Smooth muscle cell of the coronary artery (primary cell): ENCODE results near the gene USP17L11. TPM values are rescaled to one million over a fixed set of nuclear protein-coding genes. Genes with fewer than 3 reads are reported as not detected.

Experiments used
- total RNA-seq: library from RNA; depleted of rRNA; stranded (reverse); fragments of >200 nt; gene quantifications from 2 replicates; pipeline ENCODE4 v1.2.3, GENCODE V29; 2014; ENCODE audit warnings: low replicate concordance

USP17L11 gene, protein sequence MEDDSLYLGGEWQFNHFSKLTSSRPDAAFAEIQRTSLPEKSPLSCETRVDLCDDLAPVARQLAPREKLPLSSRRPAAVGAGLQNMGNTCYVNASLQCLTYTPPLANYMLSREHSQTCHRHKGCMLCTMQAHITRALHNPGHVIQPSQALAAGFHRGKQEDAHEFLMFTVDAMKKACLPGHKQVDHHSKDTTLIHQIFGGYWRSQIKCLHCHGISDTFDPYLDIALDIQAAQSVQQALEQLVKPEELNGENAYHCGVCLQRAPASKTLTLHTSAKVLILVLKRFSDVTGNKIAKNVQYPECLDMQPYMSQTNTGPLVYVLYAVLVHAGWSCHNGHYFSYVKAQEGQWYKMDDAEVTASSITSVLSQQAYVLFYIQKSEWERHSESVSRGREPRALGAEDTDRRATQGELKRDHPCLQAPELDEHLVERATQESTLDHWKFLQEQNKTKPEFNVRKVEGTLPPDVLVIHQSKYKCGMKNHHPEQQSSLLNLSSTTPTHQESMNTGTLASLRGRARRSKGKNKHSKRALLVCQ
- total RNA-seq: not detected in 2 replicates

DNA sequence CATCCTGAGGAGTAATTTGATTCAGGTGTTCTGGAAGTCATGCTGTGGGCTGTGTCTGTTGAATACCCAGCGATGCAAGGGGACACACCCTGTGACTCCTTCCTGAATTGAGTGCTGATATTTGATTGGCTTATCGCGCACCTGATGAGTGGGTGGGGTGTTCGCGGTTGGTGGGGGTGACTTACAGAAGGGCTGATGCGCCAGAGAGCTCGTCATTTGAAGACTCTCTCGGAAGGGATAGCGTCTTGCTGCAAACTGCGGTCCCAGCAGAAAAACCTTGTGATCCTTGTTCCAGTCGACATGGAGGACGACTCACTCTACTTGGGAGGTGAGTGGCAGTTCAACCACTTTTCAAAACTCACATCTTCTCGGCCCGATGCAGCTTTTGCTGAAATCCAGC lies at the start of gene USP17L11:
Gene USP17L11, plus strand, starts transcription at position 301 of the 400 bp plus-strand sequence. Its CDS starts 0 bp downstream, at position 301.

DNA sequence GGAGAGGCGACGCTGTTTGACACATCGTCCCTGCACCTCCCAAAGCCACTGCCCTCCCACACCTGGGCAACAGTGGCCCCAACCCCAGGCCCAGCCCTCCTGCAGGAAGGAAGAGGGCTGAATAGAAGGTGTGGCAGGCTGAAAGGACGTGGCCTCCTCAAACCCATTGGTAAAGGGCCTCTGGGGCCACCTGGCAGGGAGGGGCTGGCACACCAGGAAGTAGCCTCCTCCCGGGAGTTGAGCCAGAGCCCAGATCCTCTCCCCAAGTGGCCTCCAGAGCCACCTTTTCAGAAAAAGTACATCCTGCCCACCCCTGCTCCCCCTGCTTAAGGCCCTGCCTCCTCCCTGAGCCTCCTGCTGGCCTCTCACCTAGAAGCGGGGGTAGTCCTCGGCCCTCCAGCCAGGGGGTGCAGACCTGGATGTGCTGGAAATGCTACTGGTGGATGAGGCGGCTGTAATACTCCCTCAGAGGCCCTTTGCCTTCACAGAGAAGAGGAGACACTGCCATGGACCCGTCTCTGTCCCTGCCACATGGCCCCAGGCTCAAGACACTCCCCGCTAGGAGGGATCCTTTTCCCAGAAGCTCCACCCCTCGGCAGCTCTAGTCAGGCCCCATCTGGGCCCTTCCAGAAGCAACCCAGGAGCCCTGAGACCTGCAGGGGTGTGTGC lies 45.3 kb upstream of the USP17L11 start, which contains the start of gene FAM90A26:
Gene FAM90A26, plus strand, starts transcription at position 619 of the 669 bp plus-strand sequence. CDS start 2,764 bp downstream, outside the sequence.

DNA sequence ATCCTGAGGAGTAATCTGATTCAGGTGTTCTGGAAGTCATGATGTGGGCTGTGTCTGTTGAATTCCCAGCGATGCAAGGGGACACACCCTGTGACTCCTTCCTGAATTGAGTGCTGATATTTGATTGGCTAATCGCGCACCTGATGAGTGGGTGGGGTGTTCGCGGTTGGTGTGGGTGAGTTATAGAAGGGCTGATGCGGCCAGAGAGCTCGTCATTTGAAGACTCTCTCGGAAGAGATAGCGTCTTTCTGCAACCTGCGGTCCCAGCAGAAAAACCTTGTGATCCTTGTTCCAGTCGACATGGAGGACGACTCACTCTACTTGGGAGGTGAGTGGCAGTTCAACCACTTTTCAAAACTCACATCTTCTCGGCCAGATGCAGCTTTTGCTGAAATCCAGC lies 4.8 kb upstream of the USP17L11 start, which contains the start of gene USP17L10:
Gene USP17L10, plus strand, starts transcription at position 301 of the 400 bp plus-strand sequence. Its CDS starts 0 bp downstream, at position 301.

DNA sequence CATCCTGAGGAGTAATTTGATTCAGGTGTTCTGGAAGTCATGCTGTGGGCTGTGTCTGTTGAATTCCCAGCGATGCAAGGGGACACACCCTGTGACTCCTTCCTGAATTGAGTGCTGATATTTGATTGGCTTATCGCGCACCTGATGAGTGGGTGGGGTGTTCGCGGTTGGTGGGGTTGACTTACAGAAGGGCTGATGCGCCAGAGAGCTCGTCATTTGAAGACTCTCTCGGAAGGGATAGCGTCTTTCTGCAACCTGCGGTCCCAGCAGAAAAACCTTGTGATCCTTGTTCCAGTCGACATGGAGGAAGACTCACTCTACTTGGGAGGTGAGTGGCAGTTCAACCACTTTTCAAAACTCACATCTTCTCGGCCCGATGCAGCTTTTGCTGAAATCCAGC lies 4.6 kb downstream of the USP17L11 start, which contains the start of gene USP17L12:
Gene USP17L12, plus strand, starts transcription at position 301 of the 400 bp plus-strand sequence. Its CDS starts 0 bp downstream, at position 301.

DNA sequence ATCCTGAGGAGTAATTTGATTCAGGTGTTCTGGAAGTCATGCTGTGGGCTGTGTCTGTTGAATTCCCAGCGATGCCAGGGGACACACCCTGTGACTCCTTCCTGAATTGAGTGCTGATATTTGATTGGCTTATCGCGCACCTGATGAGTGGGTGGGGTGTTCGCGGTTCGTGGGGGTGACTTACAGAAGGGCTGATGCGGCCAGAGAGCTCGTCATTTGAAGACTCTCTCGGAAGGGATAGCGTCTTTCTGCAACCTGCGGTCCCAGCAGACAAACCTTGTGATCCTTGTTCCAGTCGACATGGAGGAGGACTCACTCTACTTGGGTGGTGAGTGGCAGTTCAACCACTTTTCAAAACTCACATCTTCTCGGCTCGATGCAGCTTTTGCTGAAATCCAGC lies 9.4 kb downstream of the USP17L11 start, which contains the start of gene USP17L13:
Gene USP17L13, plus strand, starts transcription at position 301 of the 400 bp plus-strand sequence. Its CDS starts 0 bp downstream, at position 301.

DNA sequence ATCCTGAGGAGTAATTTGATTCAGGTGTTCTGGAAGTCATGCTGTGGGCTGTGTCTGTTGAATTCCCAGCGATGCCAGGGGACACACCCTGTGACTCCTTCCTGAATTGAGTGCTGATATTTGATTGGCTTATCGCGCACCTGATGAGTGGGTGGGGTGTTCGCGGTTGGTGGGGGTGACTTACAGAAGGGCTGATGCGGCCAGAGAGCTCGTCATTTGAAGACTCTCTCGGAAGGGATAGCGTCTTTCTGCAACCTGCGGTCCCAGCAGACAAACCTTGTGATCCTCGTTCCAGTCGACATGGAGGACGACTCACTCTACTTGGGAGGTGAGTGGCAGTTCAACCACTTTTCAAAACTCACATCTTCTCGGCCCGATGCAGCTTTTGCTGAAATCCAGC lies 18.9 kb downstream of the USP17L11 start, which contains the start of gene USP17L15:
Gene USP17L15, plus strand, starts transcription at position 301 of the 400 bp plus-strand sequence. Its CDS starts 0 bp downstream, at position 301.

DNA sequence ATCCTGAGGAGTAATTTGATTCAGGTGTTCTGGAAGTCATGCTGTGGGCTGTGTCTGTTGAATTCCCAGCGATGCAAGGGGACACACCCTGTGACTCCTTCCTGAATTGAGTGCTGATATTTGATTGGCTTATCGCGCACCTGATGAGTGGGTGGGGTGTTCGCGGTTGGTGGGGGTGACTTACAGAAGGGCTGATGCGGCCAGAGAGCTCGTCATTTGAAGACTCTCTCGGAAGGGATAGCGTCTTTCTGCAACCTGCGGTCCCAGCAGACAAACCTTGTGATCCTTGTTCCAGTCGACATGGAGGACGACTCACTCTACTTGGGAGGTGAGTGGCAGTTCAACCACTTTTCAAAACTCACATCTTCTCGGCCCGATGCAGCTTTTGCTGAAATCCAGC lies 28.4 kb downstream of the USP17L11 start, which contains the start of gene USP17L17:
Gene USP17L17, plus strand, starts transcription at position 301 of the 400 bp plus-strand sequence. Its CDS starts 0 bp downstream, at position 301.

DNA sequence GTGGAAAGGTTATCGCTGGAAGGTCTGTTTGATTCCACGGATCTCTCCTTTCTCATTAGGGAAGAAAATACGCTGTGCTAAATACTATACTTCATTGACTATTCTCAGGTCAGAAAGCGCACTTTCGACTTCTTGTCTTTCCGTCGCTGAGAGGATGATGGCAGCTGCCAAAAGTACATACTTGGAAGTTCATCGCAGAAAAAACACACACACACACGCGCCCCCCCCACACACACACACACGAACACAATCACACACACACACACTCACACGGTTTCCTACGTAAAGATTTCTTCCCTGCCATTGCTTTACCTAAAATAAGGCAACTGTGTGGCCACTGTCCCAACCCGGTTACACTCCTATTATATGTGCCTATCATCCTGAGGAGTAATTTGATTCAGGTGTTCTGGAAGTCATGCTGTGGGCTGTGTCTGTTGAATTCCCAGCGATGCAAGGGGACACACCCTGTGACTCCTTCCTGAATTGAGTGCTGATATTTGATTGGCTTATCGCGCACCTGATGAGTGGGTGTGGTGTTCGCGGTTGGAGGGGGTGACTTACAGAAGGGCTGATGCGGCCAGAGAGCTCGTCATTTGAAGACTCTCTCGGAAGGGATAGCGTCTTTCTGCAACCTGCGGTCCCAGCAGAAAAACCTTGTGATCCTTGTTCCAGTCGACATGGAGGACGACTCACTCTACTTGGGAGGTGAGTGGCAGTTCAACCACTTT lies 32.9 kb downstream of the USP17L11 start, which contains the start of gene USP17L18:
Gene USP17L18, plus strand, starts transcription at position 678 of the 728 bp plus-strand sequence. Its CDS starts 0 bp downstream, at position 678.

DNA sequence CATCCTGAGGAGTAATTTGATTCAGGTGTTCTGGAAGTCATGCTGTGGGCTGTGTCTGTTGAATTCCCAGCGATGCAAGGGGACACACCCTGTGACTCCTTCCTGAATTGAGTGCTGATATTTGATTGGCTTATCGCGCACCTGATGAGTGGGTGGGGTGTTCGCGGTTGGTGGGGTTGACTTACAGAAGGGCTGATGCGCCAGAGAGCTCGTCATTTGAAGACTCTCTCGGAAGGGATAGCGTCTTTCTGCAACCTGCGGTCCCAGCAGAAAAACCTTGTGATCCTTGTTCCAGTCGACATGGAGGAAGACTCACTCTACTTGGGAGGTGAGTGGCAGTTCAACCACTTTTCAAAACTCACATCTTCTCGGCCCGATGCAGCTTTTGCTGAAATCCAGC lies 37.9 kb downstream of the USP17L11 start, which contains the start of gene USP17L19:
Gene USP17L19, plus strand, starts transcription at position 301 of the 400 bp plus-strand sequence. Its CDS starts 0 bp downstream, at position 301.

DNA sequence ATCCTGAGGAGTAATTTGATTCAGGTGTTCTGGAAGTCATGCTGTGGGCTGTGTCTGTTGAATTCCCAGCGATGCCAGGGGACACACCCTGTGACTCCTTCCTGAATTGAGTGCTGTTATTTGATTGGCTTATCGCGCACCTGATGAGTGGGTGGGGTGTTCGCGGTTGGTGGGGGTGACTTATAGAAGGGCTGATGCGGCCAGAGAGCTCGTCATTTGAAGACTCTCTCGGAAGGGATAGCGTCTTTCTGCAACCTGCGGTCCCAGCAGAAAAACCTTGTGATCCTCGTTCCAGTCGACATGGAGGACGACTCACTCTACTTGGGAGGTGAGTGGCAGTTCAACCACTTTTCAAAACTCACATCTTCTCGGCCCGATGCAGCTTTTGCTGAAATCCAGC lies 42.6 kb downstream of the USP17L11 start, which contains the start of gene USP17L20:
Gene USP17L20, plus strand, starts transcription at position 301 of the 400 bp plus-strand sequence. Its CDS starts 0 bp downstream, at position 301.

DNA sequence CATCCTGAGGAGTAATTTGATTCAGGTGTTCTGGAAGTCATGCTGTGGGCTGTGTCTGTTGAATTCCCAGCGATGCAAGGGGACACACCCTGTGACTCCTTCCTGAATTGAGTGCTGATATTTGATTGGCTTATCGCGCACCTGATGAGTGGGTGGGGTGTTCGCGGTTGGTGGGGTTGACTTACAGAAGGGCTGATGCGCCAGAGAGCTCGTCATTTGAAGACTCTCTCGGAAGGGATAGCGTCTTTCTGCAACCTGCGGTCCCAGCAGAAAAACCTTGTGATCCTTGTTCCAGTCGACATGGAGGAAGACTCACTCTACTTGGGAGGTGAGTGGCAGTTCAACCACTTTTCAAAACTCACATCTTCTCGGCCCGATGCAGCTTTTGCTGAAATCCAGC lies 47.4 kb downstream of the USP17L11 start, which contains the start of gene USP17L21:
Gene USP17L21, plus strand, starts transcription at position 301 of the 400 bp plus-strand sequence. Its CDS starts 0 bp downstream, at position 301.

Other genes starting within 250 kb of the USP17L11 start
- gene FAM90A26, start 45.0 kb upstream of the USP17L11 start, total RNA-seq: not detected in 2 replicates
- gene USP17L10, start 4.7 kb upstream of the USP17L11 start, total RNA-seq: not detected in 2 replicates
- gene USP17L12, start 4.7 kb downstream of the USP17L11 start, total RNA-seq: not detected in 2 replicates
- gene USP17L13, start 9.5 kb downstream of the USP17L11 start, total RNA-seq: not detected in 2 replicates
- not detected in 2 replicates for gene USP17L15, start 19.0 kb downstream of the USP17L11 start, total RNA-seq
- not detected in 2 replicates for gene USP17L17, start 28.5 kb downstream of the USP17L11 start, total RNA-seq
- not detected in 2 replicates for gene USP17L18, start 33.2 kb downstream of the USP17L11 start, total RNA-seq
- not detected in 2 replicates for gene USP17L19, start 38.0 kb downstream of the USP17L11 start, total RNA-seq
- gene USP17L20, start 42.7 kb downstream of the USP17L11 start, total RNA-seq: not detected in 2 replicates
- not detected in 2 replicates for gene USP17L21, start 47.5 kb downstream of the USP17L11 start, total RNA-seq
- gene USP17L22, start 52.2 kb downstream of the USP17L11 start, total RNA-seq: not detected in 2 replicates
- not detected in 2 replicates for gene USP17L24, start 109.8 kb downstream of the USP17L11 start, total RNA-seq
- not detected in 2 replicates for gene USP17L25, start 114.5 kb downstream of the USP17L11 start, total RNA-seq
- not detected in 2 replicates for gene USP17L26, start 119.3 kb downstream of the USP17L11 start, total RNA-seq
- not detected in 2 replicates for gene USP17L5, start 124.0 kb downstream of the USP17L11 start, total RNA-seq
- not detected in 2 replicates for gene USP17L27, start 128.7 kb downstream of the USP17L11 start, total RNA-seq
- gene USP17L28, start 133.5 kb downstream of the USP17L11 start, total RNA-seq: not detected in 2 replicates
- gene USP17L29, start 138.2 kb downstream of the USP17L11 start, total RNA-seq: not detected in 2 replicates
- gene USP17L30, start 147.7 kb downstream of the USP17L11 start, total RNA-seq: not detected in 2 replicates
- not detected in 2 replicates for gene DEFB131A, start 229.0 kb downstream of the USP17L11 start, total RNA-seq